HCT116 (cell line): ENCODE measurements around the gene RTP4. TPM values are rescaled to one million over a fixed set of nuclear protein-coding genes. Genes with fewer than 3 reads are reported as not detected.
"Not testable (repeated sequence)": the region's sequence is repeated elsewhere in the genome, so short reads cannot be mapped to it uniquely, and the experiment has no call there.

Source experiments
- ATAC-seq: fragments of 200-7000 bp; cut with Tn5 transposase; 2 replicates; pipeline ENCODE4 v1.9.1; 2020; ENCODE audit warnings: mild to moderate bottlenecking, moderate library complexity
- BruUV-seq: library from RNA; stranded (reverse); fragments of 400-500 nt; replicated peaks from 2 replicates; lab custom pipeline; 2021; lab: Mats Ljungman, UMichigan
- CTCF ChIA-PET: fragments of 300-600 bp; sonication (Branson Sonifier 250); formaldehyde crosslinking; loops from one replicate; lab custom pipeline; 2021; ENCODE audit warnings: antibody characterized with exemption; lab: Charles Lee
- POLR2A ChIA-PET: fragments of 300-600, 350-600 bp; sonication (Branson Sonifier 250); formaldehyde crosslinking; loops from one replicate; lab custom pipeline; 2021; ENCODE audit warnings: antibody characterized with exemption; lab: Charles Lee
- RAD21 ChIA-PET, 2 experiments: fragments of 300-600 bp; sonication (Branson Sonifier 250); formaldehyde crosslinking; loops; one replicate each; lab custom pipeline; 2023; ENCODE audit warnings: low total read pairs in 2 of 2; ENCODE audit not compliant: uncharacterized antibody in 2 of 2, unreplicated experiment in 2 of 2, low non-redundant PET in 1 of 2; lab: Charles Lee
- DNase-seq: peaks from one replicate; pipeline ENCODE4 v3.0.0-alpha.2; 2010; ENCODE audit warnings: low read depth, low spot score
- H2AFZ ChIP-seq: fragments of 200-600 bp; shearing (Covaris generic), sonication (generic); 2 replicates; pipeline ENCODE4 v1.6.1; 2017; ENCODE audit warnings: low read depth, mixed run types, mixed read lengths, antibody characterized with exemption, low read length; ENCODE audit not compliant: poor library complexity, severe bottlenecking
- H3K27ac ChIP-seq: 2 replicates; pipeline ENCODE4 v1.5.1; 2012; ENCODE audit warnings: low read depth, low read length
- H3K27me3 ChIP-seq: fragments of 200-600 bp; sonication (generic); 2 replicates; pipeline ENCODE4 v1.6.1; 2016; ENCODE audit warnings: mixed run types, low read length, mixed read lengths; ENCODE audit not compliant: insufficient read depth
- H3K36me3 ChIP-seq, 2 experiments: fragments of 200-500 bp in 1 of 2; fragments of 200-600 bp in 1 of 2; sonication (Bioruptor generic) in 1 of 2; sonication (generic) in 1 of 2; 2 replicates each; pipeline versions ENCODE4 v1.5.1 to v1.6.1; 2014 to 2016; ENCODE audit warnings: low read length in 2 of 2, inconsistent platforms in 1 of 2, mixed read lengths in 1 of 2, mixed run types in 1 of 2; ENCODE audit not compliant: insufficient read depth in 2 of 2, control insufficient read depth in 1 of 2
- H3K4me1 ChIP-seq, 2 experiments: fragments of 200-600 bp in 1 of 2; sonication (generic) in 1 of 2; 2 replicates each; pipeline versions ENCODE4 v1.5.1 to v1.6.1; 2012 to 2017; ENCODE audit warnings: low read length in 2 of 2, inconsistent platforms in 1 of 2, mild to moderate bottlenecking in 1 of 2, mixed read lengths in 1 of 2, mixed run types in 1 of 2, moderate library complexity in 1 of 2; ENCODE audit not compliant: insufficient read depth in 2 of 2, control insufficient read depth in 1 of 2
- H3K4me2 ChIP-seq: fragments of 200-600 bp; sonication (generic); 2 replicates; pipeline ENCODE4 v1.6.1; 2017; ENCODE audit warnings: mixed run types, low read length, mixed read lengths
- H3K4me3 ChIP-seq, 2 experiments: fragments of 200-600 bp in 1 of 2; sonication (generic) in 1 of 2; replicated peaks in 1 of 2; 2 replicates each; pipeline ENCODE4 v1.5.1; 2011 to 2016; ENCODE audit warnings: low read length in 2 of 2, control low read depth in 1 of 2, low read depth in 1 of 2, mild to moderate bottlenecking in 1 of 2, mixed read lengths in 1 of 2, mixed run types in 1 of 2
- H3K79me2 ChIP-seq: fragments of 200-600 bp; sonication (generic); 2 replicates; pipeline ENCODE4 v1.6.1; 2017; ENCODE audit warnings: mild to moderate bottlenecking, mixed run types, low read length, moderate library complexity, mixed read lengths; ENCODE audit not compliant: insufficient read depth
- H3K9ac ChIP-seq: fragments of 200-600 bp; sonication (generic); 2 replicates; pipeline ENCODE4 v1.6.1; 2016; ENCODE audit warnings: low read length, mixed read lengths
- H3K9me2 ChIP-seq: fragments of 200-600 bp; sonication (generic), shearing (Covaris generic); 2 replicates; pipeline ENCODE4 v1.6.1; 2017; ENCODE audit warnings: mixed run types, mild to moderate bottlenecking, moderate library complexity; ENCODE audit not compliant: insufficient read depth
- H3K9me3 ChIP-seq, 2 experiments: fragments of 200-500 bp in 1 of 2; fragments of 200-600 bp in 1 of 2; sonication (Bioruptor generic) in 1 of 2; sonication (generic) in 1 of 2; 2 replicates each; pipeline ENCODE4 v1.6.1; 2014 to 2017; ENCODE audit warnings: low read length in 2 of 2, mixed read lengths in 2 of 2, inconsistent platforms in 1 of 2, low read depth in 1 of 2, mild to moderate bottlenecking in 1 of 2, mixed run types in 1 of 2, moderate library complexity in 1 of 2; ENCODE audit not compliant: control insufficient read depth in 1 of 2, insufficient read depth in 1 of 2
- H4K20me1 ChIP-seq: fragments of 200-600 bp; sonication (generic), shearing (Covaris generic); 2 replicates; pipeline ENCODE4 v1.6.1; 2017; ENCODE audit warnings: mixed run types, mild to moderate bottlenecking, moderate library complexity; ENCODE audit not compliant: insufficient read depth
- YY1 ChIP-seq: IDR thresholded peaks from 2 replicates; pipeline ENCODE4 v1.6.1; 2011; ENCODE audit warnings: low read length, low read depth, moderate library complexity, mild to moderate bottlenecking; ENCODE audit not compliant: insufficient replicate concordance; ENCODE audit errors: extremely low read depth
- intact Hi-C: fragments of 100-400 bp; cut with micrococcal nuclease; formaldehyde crosslinking; loops from 2 replicates; pipeline ENCODE4 v1.10.0; 2022
- total RNA-seq: library from RNA; stranded (reverse); gene quantifications from one replicate; pipeline ENCODE4 v1.2.1, GENCODE V29; 2021; ENCODE audit not compliant: unreplicated experiment

The RTP4 gene
- total RNA-seq, 1 experiment from 2014 or later = not detected

- H3K36me3 ChIP-seq, intact Hi-C loops, H3K9ac ChIP-seq, BruUV-seq, DNase-seq, RAD21 ChIA-PET, H3K27me3 ChIP-seq, H3K4me1 ChIP-seq, H3K79me2 ChIP-seq, H3K9me3 ChIP-seq, H3K27ac ChIP-seq, CTCF ChIA-PET, POLR2A ChIA-PET, H4K20me1 ChIP-seq, H3K9me2 ChIP-seq: not testable (repeated sequence)
- Histone ChIP-seq H3K4me3 (peak overlapping the region; percentile 38 to 48), H3K4me2 (peak overlapping the region; percentile 60), H2AFZ (peak overlapping the region; percentile 99)
- TF ChIP-seq YY1 = peak; percentile 29
- peak; percentile 69 for ATAC-seq
Measured at GRCh38 chr3:187411991-187412781, 44.0 kb downstream of the RTP4 start.

Other genes with a start within 250 kb of the RTP4 start
- not detected for gene RPL39L, start 228.9 kb upstream of the RTP4 start, total RNA-seq
- gene RTP1, start 170.9 kb upstream of the RTP4 start, total RNA-seq = not detected
- gene MASP1, start 76.6 kb upstream of the RTP4 start, total RNA-seq = not detected